ENCODE measurements around the gene ARVCF.

The ARVCF gene

GRCh38 chr22:20053407-20054033, 36.9 kb upstream of the ARVCF start:
- TF ChIP-seq SIN3A (IDR thresholded peaks at IDR 0.05; ENCODE audit: borderline replicate concordance, insufficient read depth, low read length) = no peak
- no peak for TF ChIP-seq FOXP2 (optimal IDR thresholded peaks at IDR 0.05; ENCODE audit: borderline replicate concordance, extremely low read depth, extremely low read length, insufficient read depth)
- no peak for TF ChIP-seq POLR2AphosphoS5 (IDR thresholded peaks at IDR 0.05; ENCODE audit: low read depth, low read length)
- TF ChIP-seq TAF1 (IDR thresholded peaks at IDR 0.05; ENCODE audit: borderline replicate concordance, insufficient read depth, low read length) = no peak
- TF ChIP-seq, protein P1, sequence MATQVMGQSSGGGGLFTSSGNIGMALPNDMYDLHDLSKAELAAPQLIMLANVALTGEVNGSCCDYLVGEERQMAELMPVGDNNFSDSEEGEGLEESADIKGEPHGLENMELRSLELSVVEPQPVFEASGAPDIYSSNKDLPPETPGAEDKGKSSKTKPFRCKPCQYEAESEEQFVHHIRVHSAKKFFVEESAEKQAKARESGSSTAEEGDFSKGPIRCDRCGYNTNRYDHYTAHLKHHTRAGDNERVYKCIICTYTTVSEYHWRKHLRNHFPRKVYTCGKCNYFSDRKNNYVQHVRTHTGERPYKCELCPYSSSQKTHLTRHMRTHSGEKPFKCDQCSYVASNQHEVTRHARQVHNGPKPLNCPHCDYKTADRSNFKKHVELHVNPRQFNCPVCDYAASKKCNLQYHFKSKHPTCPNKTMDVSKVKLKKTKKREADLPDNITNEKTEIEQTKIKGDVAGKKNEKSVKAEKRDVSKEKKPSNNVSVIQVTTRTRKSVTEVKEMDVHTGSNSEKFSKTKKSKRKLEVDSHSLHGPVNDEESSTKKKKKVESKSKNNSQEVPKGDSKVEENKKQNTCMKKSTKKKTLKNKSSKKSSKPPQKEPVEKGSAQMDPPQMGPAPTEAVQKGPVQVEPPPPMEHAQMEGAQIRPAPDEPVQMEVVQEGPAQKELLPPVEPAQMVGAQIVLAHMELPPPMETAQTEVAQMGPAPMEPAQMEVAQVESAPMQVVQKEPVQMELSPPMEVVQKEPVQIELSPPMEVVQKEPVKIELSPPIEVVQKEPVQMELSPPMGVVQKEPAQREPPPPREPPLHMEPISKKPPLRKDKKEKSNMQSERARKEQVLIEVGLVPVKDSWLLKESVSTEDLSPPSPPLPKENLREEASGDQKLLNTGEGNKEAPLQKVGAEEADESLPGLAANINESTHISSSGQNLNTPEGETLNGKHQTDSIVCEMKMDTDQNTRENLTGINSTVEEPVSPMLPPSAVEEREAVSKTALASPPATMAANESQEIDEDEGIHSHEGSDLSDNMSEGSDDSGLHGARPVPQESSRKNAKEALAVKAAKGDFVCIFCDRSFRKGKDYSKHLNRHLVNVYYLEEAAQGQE (IDR thresholded peaks at IDR 0.05; ENCODE audit: insufficient read depth in 1 of 2, low read depth in 2 of 2, low read length in 2 of 2) = no peak

- TF ChIP-seq POLR2AphosphoS5 (IDR thresholded peaks at IDR 0.05; ENCODE audit: low read depth, low read length) = no peak
- TF ChIP-seq, protein P1 (IDR thresholded peaks at IDR 0.05; ENCODE audit: insufficient read depth in 1 of 2, low read depth in 2 of 2, low read length in 2 of 2) = no peak
- no peak for TF ChIP-seq SIN3A (IDR thresholded peaks at IDR 0.05; ENCODE audit: borderline replicate concordance, insufficient read depth, low read length)
- TF ChIP-seq TAF1 (IDR thresholded peaks at IDR 0.05; ENCODE audit: borderline replicate concordance, insufficient read depth, low read length) = no peak
- TF ChIP-seq FOXP2 (optimal IDR thresholded peaks at IDR 0.05; ENCODE audit: borderline replicate concordance, extremely low read depth, extremely low read length, insufficient read depth) = no peak
Observed at GRCh38 chr22:20052309-20053259, 36.0 kb upstream of the ARVCF start.

GRCh38 chr22:20051927-20052308, 35.3 kb upstream of the ARVCF start:
- TF ChIP-seq, protein P1 (IDR thresholded peaks at IDR 0.05; ENCODE audit: insufficient read depth in 1 of 2, low read depth in 2 of 2, low read length in 2 of 2) = no peak
- no peak for TF ChIP-seq TAF1 (IDR thresholded peaks at IDR 0.05; ENCODE audit: borderline replicate concordance, insufficient read depth, low read length)
- no peak for TF ChIP-seq SIN3A (IDR thresholded peaks at IDR 0.05; ENCODE audit: borderline replicate concordance, insufficient read depth, low read length)
- no peak for TF ChIP-seq POLR2AphosphoS5 (IDR thresholded peaks at IDR 0.05; ENCODE audit: low read depth, low read length)
- TF ChIP-seq FOXP2 (optimal IDR thresholded peaks at IDR 0.05; ENCODE audit: borderline replicate concordance, extremely low read depth, extremely low read length, insufficient read depth) = no peak

DNA sequence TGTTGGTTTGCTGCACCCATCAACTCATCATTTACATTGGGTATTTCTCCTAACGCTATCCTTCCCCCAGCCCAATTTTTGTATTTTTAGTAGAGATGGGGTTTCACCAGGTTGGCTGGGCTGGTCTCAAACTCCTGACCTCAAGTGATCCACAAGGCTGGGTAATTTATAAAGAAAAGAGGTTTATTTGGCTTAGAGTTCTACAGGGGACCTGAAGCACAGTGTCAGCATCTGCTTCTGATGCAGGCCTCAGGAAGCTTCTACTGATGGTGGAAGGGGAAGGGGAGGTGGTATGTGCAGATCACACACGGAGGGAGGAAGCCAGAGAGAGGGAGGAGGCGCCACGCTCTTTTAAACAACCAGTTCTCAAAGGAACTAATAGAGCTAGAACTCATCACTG, 30.1 kb upstream of the ARVCF start:
- no peak for TF ChIP-seq FOXP2 (optimal IDR thresholded peaks at IDR 0.05; ENCODE audit: borderline replicate concordance, extremely low read depth, extremely low read length, insufficient read depth)
- no peak for TF ChIP-seq POLR2AphosphoS5 (IDR thresholded peaks at IDR 0.05; ENCODE audit: low read depth, low read length)
- no peak for TF ChIP-seq TAF1 (IDR thresholded peaks at IDR 0.05; ENCODE audit: borderline replicate concordance, insufficient read depth, low read length)
- TF ChIP-seq, protein P1 (IDR thresholded peaks at IDR 0.05; ENCODE audit: insufficient read depth in 1 of 2, low read depth in 2 of 2, low read length in 2 of 2) = no peak
- no peak for TF ChIP-seq SIN3A (IDR thresholded peaks at IDR 0.05; ENCODE audit: borderline replicate concordance, insufficient read depth, low read length)

Measured in PFSK-1 (cell line).